A549 (cell line): Measurements from ENCODE around the gene ZSCAN20.

Experiments used
- CTCF ChIP-seq: fragments of >200 bp; sonication (Bioruptor Twin); formaldehyde crosslinking; IDR thresholded peaks from 3 replicates; pipeline ENCODE4 v1.5.1; 2016
- HDAC2 ChIP-seq: fragments of 200-600 bp; sonication (generic); IDR thresholded peaks from 2 replicates; pipeline ENCODE4 v1.6.1; 2016
- KDM5A ChIP-seq: fragments of 200-600 bp; sonication (generic); IDR thresholded peaks from 2 replicates; pipeline ENCODE4 v1.6.1; 2016; ENCODE audit warnings: antibody characterized with exemption, mild to moderate bottlenecking
- PBX3 ChIP-seq: IDR thresholded peaks from 2 replicates; pipeline ENCODE4 v1.6.1; 2012
- POLR2A ChIP-seq: IDR thresholded peaks from 2 replicates; pipeline ENCODE4 v1.6.1; 2012; ENCODE audit warnings: mild to moderate bottlenecking, low read length
- POLR2AphosphoS2 ChIP-seq: conservative IDR thresholded peaks from 2 replicates; pipeline ENCODE4 v1.6.1; 2012; ENCODE audit warnings: low read length, improper control_type of control experiment, inconsistent platforms
- REST ChIP-seq: fragments of 200-600 bp; sonication (generic); IDR thresholded peaks from 2 replicates; pipeline ENCODE4 v1.6.1; 2016; ENCODE audit warnings: antibody characterized with exemption, mild to moderate bottlenecking, moderate library complexity
- TP53 ChIP-seq: fragments of 250-450 bp; sonication (Bioruptor Pico); IDR thresholded peaks from 2 replicates; pipeline ENCODE4 v1.5.0; 2021; ENCODE audit warnings: mild to moderate bottlenecking, moderate library complexity
- USF2 ChIP-seq: fragments of 450-650 bp; IDR thresholded peaks from 2 replicates; pipeline ENCODE4 v1.6.1; 2014; ENCODE audit warnings: antibody characterized with exemption

GRCh38 chr1:33470495-33471012, 1.9 kb upstream of the ZSCAN20 start:
- TF ChIP-seq USF2 (no peak), REST (no peak), CTCF (peak; percentile 73), TP53 (CRISPR knock-in tag) (no peak), KDM5A (no peak), PBX3 (no peak), HDAC2 (no peak), POLR2A (no peak), POLR2AphosphoS2 (no peak)
